Stimulated activated CD8-positive, alpha-beta memory T cell treated with anti-CD3 and anti-CD28 coated beads, Interleukin-12 subunit alpha, Interleukin-12 subunit beta, amount 100 ng/mL, for 1 hour (primary cell): Measurements from ENCODE around the gene RCC2.
"Not testable (repeated sequence)": the region's sequence is repeated elsewhere in the genome, so short reads cannot be mapped to it uniquely, and the experiment has no call there.

ENCODE experiments used
- DNase-seq: peaks from one replicate; pipeline ENCODE4 v3.0.0-alpha.2; 2020; ENCODE audit warnings: low read depth

RCC2 gene

GRCh38 chr1:17419626-17420328 lies 19.7 kb downstream of the RCC2 start:
- DNase-seq, result peak; percentile 50

- DNase-seq, result no peak
Measured at GRCh38 chr1:17416389-17416788, 23.1 kb downstream of the RCC2 start.

DNA sequence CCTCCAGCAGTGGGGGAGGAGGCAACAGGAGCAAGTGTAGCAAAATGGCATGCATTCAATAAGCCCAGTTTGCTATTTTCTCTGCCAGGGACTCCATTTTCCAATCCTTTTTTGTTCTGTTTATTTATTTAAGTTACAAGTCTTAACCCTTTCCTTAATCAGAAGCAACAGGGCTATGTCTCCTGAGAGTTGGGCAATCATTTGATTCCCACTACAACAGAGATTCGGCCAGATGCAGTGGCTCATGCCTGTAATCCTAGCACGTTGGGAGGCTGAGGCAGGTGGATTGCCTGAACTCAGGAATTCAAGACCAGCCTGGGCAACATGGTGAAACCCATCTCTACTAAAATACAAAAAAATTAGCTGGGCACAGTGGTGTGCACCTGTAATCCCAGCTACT lies 25.5 kb downstream of the RCC2 start:
- no peak for DNase-seq

DNA sequence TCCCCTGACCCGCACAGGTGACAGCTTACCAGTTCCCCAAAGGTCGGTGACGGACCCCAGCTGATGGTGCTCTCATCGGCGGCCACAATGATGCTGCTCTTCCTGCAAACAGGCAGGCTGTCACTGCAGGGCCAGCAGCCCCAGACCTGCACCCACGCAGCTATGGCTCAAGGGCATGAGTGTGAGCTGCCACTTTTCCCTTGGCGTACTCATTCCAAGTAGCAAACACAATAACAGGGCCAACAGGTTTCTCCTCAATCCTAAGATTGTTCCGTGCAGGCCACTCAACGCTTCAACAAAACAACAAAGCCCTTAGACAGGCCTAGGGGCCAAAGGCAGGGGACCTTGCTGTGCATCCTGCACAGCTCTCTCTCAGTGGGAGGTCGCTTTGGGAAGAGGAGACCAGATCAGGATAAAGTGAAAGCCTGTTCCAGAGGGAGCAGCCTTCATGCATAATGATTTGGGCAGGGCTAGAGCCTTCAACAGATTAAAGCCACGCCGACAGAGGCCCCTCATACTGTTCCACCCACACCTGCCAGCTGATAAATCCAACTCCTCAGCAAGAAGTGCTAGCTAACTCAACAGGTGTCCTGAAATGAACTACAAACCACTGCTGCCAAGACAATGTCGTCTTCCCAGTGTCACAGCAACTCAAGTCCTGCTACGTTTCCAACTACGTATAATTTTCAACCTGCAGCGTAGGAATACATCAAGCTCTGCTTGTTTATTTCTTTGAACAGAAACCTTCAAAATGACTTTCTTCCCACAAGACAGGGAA lies 27.2 kb downstream of the RCC2 start:
- DNase-seq, result no peak

DNA sequence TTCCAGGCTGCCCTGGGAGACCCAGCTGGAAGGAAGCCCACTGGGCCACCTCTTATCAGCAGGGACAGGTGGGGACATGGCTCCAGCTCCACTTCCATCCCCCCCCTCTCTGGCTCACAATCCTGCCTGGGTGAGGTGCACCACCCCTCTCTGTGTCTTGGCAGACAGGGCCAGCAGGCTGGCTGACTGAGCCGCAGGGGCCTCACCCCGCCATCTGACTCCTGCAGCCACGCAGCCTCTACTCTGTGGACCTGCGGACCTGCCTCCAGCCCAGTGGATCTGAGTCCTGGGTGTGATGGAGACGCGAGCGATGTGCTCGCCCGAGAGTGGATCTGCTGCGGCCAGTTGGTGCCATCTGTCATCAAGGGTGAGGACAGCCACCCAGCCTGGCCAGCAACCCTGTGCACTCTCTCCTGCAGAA lies 30.1 kb downstream of the RCC2 start:
- DNase-seq, result no peak

GRCh38 chr1:17407786-17408514 lies 31.5 kb downstream of the RCC2 start:
- not testable (repeated sequence) for DNase-seq

- not testable (repeated sequence) for DNase-seq
Measured at GRCh38 chr1:17406760-17407475, 32.6 kb downstream of the RCC2 start.

GRCh38 chr1:17405898-17406759 lies 33.3 kb downstream of the RCC2 start:
- DNase-seq, result no peak

GRCh38 chr1:17404820-17405219 lies 34.7 kb downstream of the RCC2 start:
- no peak for DNase-seq

DNA sequence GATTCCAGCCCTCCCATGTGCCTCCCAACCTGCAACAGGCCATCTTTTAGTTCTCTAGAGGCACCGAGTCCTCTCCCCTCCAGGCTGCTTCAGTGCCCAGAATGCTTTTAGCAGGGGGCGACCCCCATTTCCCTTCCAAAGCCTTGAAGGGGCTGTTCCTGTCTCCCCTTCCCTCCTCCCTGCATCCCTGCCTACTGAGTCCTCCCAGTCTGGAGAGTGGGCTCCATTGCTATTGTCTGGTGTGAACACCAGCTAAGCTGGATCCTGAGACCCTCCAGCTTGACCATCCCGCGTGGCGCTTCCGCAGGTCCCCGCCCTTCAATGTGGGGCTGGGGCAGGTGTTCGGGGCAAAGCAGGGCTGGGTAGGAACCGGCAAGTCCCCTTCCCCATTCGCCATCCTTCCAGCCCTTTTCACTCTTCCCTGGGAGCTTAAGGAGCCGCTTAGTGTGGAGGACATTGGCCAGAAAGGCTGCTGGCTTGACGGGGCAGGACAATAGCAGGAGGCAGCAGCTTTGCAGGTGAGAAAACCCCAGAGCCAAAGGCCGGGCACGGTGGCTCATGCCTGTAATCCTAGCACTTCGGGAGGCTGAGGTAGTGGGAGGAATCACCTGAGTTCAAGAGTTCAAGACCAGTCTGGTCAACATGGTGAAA lies 35.3 kb downstream of the RCC2 start:
- no peak for DNase-seq

- no peak for DNase-seq
Measured at GRCh38 chr1:17403081-17403480, 36.4 kb downstream of the RCC2 start.

GRCh38 chr1:17401841-17402240 lies 37.6 kb downstream of the RCC2 start:
- no peak for DNase-seq

GRCh38 chr1:17400725-17401341 lies 38.6 kb downstream of the RCC2 start:
- DNase-seq, result no peak

DNA sequence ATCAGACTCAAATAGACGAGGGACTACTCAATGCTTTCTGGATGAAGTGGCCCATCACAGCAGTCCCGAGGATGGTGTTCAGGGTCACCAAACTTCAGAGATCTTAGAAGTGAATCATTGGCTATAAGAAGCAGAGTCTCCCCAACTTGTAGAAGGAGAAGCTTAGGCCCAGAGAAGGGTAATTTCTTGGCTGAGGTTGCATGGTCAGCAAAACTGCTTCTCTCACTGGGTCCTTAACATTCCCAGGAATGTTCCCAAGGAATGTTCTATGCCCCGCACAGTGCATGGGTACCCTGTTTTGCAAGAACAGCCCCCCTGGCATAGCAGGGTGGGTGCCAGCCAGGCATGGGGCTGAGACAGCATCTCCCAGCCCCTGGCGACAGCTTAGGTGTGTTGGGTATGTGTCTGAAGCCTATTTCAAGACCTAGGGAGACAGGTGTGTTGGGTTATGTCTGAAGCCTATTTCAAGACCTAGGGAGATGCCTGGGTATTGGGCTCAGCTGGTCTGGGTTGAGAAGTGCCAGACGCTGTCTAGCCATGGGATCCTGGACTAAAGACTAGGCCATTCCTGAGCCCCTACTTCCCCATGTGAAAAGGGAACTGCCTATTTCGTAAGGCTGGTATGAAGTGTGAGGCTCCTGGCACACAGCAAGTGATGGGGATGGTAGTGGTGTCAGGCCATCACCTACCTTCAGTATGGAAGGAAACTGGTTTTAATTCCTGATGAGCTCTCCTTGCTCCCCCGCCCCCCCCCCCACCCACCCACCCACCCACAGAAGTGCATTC lies 41.4 kb downstream of the RCC2 start:
- DNase-seq, result no peak

- no peak for DNase-seq
Measured at GRCh38 chr1:17393230-17393629, 46.2 kb downstream of the RCC2 start.

- no peak for DNase-seq
Measured at GRCh38 chr1:17392199-17392740, 47.2 kb downstream of the RCC2 start.

DNA sequence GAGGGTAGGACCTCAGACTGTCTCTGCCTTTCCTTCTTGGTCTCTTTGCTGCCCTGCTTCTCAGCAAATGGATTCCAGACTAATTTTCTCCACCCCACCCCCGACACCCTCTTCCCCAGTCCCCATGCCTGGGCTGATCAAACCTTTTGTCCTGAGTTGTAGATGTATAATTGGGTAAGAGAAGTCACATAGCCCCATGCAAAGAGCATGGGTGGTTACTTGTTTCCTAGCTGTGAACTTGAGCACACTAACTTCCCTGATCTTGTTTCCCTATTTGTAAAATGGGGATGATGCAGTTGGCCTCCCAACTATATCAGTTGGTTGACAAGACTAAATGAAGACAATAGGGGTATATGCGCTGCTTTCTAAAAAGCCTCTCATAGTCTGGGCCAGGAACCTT lies 58.3 kb downstream of the RCC2 start:
- DNase-seq, result no peak

DNA sequence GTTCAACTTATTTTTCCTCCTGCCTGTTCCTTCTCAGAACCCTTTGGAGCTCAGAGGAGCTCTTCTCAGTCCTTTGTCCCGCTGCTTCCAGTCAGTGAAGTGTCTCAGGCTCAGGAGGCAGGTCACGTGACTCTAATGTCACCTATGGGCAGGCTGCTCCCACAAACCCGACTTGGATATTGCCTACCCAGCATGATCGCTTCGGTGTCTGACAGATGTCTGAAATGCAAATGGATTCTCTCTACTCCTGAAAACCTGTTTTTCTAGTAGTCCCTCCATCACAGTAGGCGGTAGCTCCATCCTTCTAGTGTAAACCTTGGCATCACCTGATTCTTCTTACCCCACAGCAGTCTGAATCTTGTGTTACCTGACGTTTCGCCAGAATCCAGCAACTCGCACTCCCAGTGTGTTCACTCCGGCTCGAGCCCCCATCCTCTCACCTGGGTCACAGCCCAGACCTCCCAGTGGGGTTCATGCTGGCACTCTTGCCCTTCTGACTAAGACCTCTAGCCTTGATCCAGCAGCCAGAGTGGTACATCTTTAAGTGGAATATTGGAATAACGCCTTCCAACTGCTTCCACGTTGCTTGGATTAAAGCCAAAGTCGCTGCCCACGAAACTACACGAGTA lies 62.0 kb downstream of the RCC2 start:
- no peak for DNase-seq

DNA sequence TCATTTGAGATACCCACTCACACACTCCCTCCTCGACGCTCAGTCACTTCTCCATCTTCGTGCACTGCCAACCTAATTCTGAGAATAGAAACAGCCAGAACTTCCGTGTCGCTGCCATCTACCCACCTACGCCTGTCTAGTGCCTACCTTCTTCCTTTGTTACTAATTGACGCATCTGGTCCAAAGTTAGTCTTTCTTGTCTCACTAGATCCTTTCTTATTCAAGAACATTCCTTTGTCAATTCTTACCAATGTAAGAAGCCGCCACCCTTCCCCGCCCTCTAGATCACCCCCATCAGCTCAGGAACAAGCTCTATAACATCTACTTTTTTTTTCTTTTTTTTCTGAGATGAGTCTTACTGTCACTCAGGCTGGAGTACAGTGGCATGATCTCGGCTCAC lies 63.8 kb downstream of the RCC2 start:
- DNase-seq, result no peak
